ENCODE data around the gene CISD2.
"Not testable (repeated sequence)": the region's sequence is repeated elsewhere in the genome, so short reads cannot be mapped to it uniquely, and the experiment has no call there.

The CISD2 gene

DNA sequence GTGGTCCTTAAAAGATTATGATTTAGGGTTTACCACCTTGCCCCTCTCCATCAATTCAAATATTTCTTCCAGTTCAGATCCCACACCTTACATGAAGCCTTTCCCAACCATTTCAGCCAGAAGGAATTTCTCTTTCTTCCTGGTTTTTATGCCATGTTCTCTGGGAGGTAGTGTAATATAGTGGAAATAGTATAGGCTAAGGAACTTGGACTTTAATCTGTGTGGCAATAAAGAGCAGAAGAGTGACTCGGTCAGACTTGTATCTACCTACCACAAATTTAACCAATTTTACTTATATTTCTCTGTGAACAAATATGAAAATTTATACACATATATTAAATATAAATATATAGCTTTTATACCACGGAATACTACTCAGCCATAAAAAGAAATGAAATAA, 18.4 kb upstream of the CISD2 start:
- DNase-seq = no peak

DNA sequence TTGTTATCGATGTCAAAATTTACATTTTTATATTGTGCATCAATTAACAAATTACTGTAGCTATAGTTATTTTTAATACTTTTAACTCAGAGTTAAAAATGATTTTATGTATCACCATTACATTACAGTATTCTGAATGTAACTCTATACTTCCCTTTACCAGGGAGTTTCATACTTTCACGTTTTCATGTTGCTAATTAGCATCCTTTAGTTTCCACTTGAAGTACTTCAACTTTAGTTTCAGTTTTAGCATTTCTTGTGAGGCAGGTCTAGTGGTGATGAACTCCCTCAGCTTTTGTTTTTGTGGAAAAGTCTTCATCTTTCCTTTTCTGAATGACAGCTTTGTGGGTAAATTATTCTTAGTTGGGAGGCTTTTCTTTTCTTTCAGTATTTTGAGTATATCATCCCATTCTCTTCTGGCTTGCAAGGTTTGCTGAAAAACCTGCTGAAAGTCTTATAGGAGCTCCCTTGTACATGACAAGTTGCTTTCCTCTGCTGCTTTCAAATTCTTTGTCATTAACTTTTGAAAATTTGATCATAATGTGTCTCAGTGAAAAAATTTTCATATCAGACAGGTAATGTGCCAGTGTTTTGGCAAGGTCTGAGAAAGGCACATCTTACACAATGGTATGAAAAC, 9.8 kb upstream of the CISD2 start:
- DNase-seq = no peak

DNA sequence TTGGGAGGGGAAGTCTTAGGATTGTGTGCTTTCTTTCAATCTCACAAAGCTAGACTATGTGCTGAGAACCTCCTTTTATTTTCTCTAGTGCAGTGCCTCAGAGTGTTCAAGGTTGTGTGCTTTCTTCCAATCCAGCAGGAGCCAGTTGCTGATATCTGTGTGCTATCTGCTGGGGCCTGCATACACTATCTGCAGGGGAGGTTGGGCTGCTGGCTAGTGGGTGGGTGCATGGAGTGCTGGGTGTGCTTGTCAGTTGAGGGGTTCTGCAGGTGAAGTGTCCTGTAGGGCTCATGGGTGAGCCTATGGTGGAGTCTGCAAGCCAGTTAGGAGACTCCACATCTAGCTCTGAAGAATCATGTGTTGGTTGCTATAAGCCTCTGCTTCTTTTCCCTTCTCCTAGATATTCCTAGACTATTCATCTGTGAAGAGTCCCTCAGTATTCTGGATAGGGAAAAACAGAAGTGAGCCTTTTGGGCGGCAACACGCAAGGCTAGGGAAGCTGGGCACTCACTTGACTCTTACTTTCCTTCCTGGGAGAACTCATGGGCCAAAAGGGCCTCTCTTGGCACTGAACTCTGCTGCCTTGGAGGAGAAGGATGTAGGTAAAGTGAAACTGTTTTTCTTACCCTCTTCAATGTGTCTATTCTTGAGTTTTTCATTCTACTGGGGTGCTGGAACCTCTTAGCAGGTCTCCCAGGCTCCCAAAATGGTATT, 8.0 kb upstream of the CISD2 start:
- DNase-seq = no peak

DNA sequence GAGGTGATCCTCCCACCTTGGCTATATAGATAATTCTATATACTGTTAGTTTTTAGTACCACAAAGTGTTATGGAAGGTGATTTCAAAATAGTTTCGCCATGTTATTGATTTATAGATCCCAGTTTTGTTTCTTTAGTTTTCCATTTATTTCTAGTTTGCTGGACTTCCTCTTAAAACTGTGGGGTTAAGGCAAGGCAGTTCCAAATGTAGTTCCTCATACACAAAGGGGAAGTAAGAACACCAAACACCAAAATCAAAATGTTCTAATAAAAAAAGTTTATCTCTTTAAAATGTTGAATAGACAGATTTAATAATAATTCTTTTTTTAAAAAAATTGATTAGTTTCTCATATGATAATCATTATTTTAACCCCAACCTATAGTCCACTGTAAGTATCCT, 6.8 kb upstream of the CISD2 start:
- DNase-seq = no peak

DNA sequence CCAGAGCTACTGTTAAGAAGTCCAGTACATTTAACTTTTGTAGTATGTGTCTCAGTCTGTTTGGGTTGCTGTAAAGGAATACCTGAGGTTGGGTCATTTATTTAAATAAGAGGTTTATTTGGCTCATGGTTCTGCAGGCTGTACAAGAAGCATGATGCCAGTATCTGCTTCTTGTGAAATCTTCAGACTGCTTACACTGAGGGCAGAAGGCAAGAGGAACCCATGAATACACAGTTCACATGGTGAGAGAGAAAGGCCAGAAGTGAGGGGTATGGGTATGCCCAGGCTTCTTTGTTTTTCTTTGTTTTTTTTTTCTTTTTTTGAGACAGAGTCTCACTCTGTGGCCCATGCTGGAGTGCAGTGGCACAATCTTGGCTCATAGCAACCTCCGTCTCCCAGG, 6.0 kb upstream of the CISD2 start:
- no peak for DNase-seq

DNA sequence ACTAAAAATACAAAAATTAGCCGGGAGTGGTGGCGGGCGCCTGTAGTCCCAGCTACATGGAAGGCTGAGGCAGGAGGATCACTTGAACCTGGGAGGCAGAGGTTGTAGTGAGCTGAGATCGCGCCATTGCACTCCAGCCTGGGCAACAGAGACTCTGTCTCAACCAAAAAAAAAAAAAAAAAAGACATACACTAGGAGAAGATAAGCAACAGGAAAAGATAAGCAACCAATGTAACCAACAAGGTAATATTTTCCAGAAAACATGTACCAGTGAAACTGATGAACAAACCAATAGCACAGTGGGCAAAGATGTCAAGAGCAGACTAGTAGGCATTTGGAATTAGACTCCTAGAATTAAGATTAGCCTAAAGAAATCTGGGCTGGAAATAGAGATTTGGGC, 3.5 kb upstream of the CISD2 start:
- not testable (repeated sequence) for DNase-seq

DNA sequence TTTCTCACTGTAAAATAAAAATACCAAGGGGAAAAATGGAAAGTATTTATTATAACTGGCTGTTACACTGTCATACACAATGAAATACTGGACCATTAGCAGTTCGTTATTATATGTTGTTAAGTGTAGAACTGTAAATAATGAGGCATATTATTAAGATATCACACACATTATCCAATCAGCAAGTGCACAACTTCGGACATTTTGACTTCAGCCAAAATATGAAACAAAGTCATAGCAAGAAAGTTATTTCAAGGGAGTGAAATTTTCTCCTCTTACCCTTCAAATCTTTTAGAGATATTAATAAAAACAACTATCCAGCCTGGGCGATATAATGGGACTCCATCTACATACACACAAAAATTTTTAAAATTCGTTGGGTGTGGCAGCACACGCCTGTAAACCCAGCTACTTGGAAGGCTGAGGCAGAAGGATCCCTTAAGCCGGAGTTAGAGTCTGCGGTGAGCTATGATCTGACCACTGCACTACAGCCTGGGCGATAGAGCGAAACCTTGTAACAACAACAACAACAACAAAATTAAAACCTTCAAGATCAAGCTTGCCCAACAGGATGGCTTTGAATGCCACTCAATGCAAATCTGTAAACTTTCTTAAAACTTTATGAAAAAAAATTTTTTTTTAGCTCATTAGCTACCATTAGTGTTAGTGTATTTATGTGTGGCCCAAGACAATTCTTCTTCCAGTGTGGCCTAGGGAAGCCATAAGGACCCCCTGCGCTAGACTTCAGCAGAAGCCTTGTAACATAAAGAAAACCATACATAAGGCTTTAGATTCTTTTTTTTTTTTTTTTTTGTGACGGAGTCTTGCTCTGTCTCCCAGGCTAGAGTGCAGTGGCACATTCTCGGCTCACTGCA, 1.3 kb upstream of the CISD2 start:
- DNase-seq = no peak

DNA sequence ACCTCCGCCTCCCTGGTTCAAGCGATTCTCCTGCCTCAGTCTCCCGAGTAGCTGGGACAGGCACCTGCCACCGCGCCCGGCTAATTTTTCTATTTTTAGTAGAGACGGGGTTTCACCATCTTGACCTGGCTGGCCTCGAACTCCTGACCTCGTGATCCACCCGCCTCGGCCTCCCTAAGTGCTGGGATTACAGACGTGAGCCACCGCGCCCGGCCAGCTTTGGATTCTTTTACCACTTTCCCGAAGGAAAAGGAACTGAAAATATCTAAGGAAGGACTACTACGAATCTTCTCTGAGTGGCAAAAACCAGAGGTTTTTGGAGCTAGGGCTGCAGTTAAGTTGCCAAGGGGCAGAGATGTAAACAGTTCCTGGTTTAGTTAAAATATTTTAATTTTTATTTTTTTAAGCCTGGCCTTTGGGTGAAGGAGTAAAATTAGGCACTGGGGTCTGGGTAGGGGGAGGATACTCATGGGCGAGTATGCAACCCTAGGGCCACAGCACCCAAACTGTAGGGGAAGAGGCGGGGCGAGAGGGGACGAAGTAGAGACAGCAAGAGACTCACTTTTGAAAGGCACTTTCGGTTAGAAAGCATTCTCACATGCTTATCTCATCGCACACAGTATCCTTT, 525 bp upstream of the CISD2 start:
- no peak for DNase-seq

DNA sequence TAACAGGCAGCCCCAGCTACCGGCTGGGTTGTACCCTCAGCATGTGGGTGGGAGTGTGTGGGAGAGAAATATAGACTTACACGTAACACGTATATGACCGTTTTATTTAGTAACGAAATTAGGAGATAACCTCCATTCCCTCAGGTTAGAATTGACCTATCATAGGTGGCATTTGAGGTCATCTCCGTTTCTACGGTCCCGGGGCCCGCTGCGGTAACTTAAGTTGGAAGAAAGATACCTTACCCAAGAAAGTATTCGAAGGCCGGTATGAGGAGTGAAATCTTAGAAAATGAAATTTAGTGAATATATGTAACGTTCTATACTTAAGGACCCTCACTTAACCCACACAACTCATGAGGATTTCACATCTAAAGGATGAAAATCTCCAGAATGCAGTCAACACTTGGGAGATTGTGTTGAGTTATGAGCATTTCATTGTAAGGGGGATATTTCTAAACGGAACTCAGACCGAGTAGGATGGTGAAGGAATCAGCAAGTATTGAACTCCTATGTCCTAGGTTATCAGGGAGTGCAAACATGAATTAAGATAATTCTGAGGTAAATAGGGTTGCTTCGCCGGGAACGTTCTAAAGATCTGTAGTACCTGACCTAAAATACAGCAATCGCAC, 891 bp downstream of the CISD2 start:
- no peak for DNase-seq

DNA sequence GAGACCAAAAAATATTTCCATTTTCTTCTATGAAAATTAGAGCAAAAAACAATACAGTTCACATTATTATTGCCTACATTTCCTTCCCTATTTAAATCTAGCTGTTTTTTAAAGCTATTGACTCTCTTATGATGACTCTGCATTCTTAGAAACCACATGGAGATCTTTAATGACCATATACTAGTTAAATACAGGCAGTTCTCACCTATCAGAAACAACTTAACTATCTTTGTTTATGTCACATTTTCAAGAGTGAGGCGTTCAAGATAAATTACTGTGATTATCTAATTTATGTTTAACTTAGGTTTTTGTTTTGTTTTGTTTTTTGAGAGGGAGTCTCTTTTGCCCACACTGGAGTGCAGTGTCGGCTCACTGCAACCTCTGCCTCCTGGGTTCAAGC, 3.0 kb downstream of the CISD2 start:
- DNase-seq = no peak

DNA sequence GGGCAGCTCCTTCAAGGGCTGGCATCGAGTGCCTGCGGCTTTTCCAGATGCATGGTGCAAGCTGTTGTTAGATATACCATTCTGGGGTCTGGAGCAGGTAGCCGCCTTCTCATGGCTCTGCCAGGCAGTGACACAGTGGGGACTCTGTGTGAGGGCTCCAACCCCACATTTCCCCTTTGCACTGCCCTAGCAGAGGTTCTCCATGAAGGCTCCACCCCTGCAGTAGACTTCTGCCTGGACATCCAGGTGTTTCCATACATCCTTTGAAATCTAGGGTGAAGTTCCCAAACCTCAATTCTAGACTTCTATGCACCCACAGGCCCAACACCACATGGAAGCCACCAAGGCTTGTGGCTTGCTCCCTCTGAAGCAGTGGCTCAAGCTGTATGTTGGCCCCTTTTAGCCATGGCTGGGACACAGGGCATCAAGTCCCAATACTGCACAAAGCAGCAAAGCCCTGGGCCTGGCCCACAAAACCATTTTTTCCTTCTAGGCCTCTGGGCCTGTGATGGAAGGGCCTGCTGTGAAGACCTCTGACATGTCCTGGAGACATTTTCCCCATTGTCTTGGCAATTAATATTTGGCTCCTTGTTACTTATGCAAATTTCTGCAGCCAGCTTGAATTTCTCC, 8.8 kb downstream of the CISD2 start:
- DNase-seq = not testable (repeated sequence)

DNA sequence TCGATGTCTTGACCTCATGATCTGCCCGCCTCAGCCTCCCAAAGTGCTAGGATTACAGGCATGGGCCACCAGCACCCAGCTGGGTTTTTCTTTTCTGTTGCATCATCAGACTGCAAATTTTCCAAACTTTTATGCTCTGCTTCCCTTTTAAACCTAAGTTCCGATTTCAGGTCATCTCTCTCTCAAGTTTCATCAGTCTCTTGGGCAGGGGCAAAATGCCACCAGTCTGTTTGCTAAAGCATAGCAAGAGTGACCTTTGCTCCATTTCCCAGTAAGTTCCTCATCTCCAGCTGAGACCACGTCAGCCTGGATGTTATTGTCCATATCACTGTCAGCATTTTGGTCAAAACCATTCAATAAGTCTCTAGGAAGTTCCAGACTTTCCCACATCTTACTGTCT, 9.6 kb downstream of the CISD2 start:
- not testable (repeated sequence) for DNase-seq

DNA sequence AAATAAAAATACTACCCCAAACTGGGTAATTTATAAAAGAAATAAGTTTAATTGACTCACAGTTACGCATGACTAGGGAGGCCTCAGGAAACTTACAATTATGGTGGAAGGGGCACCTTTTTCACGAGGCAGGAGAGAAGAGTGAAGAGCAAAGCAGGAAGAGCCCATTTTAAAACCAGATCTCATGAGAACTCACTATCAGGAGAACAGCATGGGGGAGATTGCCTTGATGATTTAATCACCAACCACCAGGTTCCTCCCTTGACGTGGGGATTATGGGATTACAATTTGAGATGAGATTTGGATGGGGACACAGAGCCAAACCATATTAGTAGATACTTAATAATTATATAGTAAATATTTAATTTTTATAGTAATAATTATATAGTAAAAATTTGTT, 10.1 kb downstream of the CISD2 start:
- DNase-seq = no peak

DNA sequence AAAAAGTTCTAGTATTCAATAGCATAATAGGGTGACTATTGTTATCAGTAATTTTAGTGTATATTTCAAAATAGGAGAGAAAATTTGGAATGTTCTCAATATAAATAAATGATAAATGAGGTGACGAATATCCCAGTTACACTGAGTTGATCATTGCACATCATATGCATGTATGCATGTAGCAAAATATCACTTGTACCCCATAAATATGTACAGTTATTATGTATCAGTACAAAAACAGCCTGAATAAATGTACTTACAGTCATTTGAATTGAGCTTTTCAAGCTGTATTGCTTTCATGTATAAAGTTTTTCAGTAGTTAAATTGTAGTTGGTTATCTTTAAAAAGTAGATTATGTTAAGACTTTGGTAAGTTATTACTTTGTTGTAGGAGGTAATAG, 12.6 kb downstream of the CISD2 start:
- no peak for DNase-seq

DNA sequence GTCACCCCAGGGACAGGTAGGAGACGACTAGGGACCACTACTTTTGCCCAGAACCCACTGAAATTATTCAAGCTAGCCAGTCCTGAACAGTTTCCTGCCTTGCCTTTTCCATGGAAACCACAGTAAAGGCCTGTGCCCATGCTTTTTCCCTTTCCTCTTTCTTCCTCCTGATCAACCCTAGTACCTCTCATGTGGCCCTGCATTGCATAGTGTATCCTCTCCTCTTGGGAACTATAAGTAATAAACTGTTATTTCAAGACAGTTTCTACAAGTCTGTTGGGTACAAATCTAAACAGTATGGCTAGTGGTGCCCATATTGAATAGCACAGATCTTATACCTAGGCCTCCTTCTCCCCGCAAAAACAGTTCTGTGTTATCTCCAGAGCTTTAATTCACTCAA, 14.5 kb downstream of the CISD2 start:
- no peak for DNase-seq

DNA sequence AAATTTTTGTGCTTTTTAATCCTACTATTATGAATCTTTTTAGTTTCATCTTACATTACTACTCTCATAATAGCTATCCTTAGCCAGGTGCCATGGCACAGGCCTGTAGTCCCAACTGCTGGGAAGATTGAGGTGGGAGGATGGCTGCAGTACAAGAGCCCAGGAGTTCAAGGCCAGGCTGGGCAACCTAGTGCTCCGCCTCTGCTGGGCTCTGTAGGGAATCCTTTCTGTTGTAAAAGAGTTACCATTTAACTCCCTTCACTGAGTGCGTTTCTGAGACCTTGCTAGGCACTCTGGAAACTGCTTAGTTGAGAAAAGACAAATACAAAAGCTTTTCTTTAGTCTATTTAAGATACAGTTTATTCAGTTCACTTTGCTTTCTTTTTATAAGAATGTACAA, 19.8 kb downstream of the CISD2 start:
- not testable (repeated sequence) for DNase-seq

DNA sequence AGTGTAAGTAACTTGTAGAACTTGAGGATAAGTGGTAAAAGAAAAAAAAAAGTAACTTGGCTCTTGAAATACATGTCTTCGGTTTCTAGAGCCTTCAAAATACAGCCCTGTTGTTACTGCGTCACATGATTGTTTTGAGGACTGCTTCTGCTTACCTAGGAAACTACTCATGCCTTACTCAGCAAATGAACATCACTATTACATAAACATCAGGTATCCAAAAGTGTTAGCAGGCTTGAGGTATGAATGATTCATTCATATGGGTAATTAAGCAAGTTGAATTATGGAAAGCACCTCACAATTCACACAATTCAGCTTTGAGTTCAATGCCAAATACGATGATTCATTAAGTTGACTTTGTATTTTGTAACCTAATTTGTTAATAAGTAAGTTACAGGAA, 21.1 kb downstream of the CISD2 start:
- not testable (repeated sequence) for DNase-seq

DNA sequence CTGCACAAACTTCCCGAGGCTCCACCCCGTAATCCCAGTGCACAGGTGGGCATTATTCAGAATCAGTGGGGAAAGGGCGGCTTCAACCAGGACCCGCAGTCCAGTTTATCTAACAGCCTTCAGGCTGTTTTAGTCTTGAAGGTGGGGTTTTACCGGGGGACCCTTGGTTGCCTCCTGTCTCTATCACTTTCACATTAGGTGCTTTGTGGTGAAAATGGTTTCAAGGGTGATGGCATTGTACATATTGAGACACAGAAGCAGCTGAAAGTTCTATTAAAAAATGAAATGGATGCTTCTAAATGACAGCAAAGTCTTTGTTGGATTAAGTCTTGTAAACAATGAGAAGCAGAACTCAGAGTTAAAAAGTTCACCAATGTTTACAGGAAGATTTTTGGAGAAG, 27.8 kb downstream of the CISD2 start:
- not testable (repeated sequence) for DNase-seq

DNA sequence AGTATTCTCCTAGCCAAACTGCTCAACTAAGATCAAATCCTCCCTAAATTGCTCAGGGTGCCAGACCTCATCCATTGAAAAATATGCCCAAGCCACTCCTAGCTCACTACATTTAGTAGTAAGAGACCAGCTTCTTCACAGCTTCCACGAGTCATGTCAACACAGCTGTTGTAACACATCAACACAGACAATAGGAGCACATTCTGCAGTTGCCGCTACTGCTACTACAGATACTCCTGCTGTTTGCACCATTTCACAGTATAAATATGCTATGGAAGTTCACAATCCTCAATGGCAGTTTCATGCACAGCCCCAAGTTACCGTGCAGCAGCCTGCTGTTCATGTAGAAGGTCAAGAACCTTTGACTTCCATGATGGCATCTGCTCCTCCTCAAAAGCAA, 28.8 kb downstream of the CISD2 start:
- not testable (repeated sequence) for DNase-seq

DNA sequence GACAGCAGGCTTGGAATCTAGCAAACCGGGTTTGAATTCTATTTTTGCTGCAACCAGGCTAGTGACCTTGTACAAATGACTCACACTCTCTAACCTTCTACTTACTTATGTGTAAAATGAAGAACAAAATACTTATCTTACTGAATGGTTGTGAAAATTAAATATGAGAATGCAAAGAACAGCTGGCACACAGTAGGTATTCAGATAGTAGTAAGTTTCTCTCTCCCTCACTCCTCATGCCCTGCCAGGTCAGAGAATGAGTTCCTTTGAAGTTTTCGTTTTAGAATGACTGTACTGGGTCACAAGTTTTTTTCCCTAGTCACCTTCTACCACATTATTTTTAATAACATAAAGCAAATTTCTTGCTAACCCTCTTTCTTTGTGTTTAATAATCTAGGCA, 33.0 kb downstream of the CISD2 start:
- no peak for DNase-seq

DNA sequence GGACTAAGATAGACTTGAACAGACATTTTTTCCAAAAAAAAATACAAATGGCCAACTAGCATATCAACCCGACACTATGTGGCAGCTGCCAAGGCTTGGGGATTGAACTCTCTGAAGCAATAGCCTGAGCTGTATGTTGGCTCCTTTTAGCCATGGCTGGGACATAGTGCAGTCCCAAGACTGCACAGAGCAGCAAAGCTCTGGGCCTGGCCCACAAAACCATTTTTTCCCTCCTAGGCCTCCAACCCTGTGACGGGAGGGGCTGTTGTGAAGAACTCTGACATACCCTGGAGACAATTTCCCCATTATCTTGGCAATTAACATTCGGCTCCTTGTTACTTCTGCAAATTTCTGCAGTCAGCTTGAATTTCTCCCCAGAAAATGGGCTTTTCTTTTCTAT, 50.1 kb downstream of the CISD2 start:
- DNase-seq = no peak

DNA sequence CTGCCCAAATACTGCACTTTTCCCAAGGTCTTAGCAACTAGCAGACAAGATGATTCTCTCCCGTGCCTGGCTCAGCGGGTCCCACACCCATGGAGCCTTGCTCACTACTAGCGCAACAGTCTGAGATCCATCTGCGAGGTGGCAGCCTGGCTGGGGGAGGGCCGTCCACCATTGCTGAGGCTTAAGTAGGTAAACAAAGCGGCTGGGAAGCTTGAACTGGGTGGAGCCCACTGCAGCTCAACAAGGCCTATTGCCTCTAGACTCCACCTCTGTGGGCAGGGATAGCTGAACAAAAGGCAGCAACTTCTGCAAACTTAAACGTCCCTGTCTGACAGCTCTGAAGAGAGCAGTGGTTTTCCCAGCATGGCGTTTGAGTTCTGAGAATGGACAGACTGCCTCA, 50.9 kb downstream of the CISD2 start:
- DNase-seq = not testable (repeated sequence)

DNA sequence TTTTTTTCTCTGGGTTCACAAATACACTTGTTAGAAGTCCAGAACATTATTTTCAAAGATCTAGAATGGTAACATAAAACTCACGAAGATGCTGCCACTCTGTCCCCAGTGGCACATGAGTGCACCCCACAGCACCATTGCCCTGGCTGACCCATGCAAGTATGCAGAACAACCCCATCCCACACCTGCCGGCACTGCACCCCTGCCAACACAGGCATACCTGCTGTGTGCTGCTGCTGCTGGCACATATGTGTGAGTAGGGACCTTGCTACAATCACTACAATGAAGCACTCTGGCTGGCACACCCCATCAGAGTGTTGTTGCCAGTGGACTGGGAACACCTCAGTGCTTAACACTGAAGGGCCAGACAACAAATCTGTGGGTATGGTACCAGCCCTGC, 66.9 kb downstream of the CISD2 start:
- no peak for DNase-seq
